Gastroesophageal sphincter (tissue), 3 donors: ENCODE results near the gene NOX5.

ENCODE experiments used
- CTCF ChIP-seq, 4 experiments: fragments of 200-600 bp in 2 of 4; fragments of 450-650 bp in 2 of 4; sonication (generic) in 1 of 4; IDR thresholded peaks; one replicate each; pipeline ENCODE4 v1.5.1; 2017 to 2019; ENCODE audit warnings: antibody characterized with exemption in 4 of 4, mild to moderate bottlenecking in 2 of 4, moderate library complexity in 2 of 4
- POLR2A ChIP-seq, 2 donors: fragments of 450-650 bp; IDR thresholded peaks; one replicate each; pipeline ENCODE4 v1.6.1; 2017; ENCODE audit warnings: antibody characterized with exemption in 2 of 2, mild to moderate bottlenecking in 2 of 2, moderate library complexity in 1 of 2
- POLR2AphosphoS5 ChIP-seq: sonication (generic); formaldehyde crosslinking; IDR thresholded peaks from one replicate; pipeline ENCODE4 v1.6.1; 2017; ENCODE audit warnings: antibody characterized with exemption

GRCh38 chr15:69071260-69071659 lies 56.8 kb downstream of the NOX5 start:
- TF ChIP-seq CTCF (IDR thresholded peaks at IDR 0.05) = no peak
- TF ChIP-seq POLR2A (IDR thresholded peaks at IDR 0.05) = no peak
- TF ChIP-seq POLR2AphosphoS5 = no peak
